ENCODE data around the gene DNER. TPM values are rescaled to one million over a fixed set of nuclear protein-coding genes. Genes with fewer than 3 reads are reported as not detected.
"Not testable (repeated sequence)": the region's sequence is repeated elsewhere in the genome, so short reads cannot be mapped to it uniquely, and the experiment has no call there.

The DNER gene
- polyA plus RNA-seq, 3 donors = 0.12 to 0.20 (median 0.16) TPM

DNA sequence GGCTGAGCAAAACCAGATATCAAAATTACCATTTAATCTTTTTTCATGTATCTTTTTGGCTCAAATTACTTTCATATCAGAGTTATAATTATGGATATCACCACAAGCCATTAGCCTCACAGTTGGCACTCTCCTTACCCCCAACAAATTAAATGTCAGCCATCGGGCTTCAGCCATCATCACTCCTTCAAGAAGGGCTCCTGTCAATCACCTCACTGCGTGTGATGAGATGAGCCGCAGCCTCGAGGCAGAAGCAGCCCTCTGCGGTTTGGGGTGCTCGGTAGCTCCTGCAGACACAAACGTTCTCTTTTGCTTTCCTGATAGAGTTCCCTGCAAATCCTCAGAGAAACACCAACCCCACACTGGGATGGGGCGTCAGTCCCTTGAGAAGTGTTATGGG is 94.1 kb downstream of the DNER start:
- H3K4me1 Mint-ChIP-seq = no peaks in the 10 kb centered on the region
- H3K27me3 Mint-ChIP-seq (ENCODE audit: low read depth in 3 of 3) = peaks cover 0 to 5% (median 1%) of the 10 kb centered on the region in 3 donors
- WGBS (ENCODE audit: insufficient coverage) = no CpG with 5 or more reads among the region's 8 CpGs
- TF ChIP-seq, protein P1, sequence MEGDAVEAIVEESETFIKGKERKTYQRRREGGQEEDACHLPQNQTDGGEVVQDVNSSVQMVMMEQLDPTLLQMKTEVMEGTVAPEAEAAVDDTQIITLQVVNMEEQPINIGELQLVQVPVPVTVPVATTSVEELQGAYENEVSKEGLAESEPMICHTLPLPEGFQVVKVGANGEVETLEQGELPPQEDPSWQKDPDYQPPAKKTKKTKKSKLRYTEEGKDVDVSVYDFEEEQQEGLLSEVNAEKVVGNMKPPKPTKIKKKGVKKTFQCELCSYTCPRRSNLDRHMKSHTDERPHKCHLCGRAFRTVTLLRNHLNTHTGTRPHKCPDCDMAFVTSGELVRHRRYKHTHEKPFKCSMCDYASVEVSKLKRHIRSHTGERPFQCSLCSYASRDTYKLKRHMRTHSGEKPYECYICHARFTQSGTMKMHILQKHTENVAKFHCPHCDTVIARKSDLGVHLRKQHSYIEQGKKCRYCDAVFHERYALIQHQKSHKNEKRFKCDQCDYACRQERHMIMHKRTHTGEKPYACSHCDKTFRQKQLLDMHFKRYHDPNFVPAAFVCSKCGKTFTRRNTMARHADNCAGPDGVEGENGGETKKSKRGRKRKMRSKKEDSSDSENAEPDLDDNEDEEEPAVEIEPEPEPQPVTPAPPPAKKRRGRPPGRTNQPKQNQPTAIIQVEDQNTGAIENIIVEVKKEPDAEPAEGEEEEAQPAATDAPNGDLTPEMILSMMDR (IDR thresholded peaks at IDR 0.05) = no peak
- Histone ChIP-seq H3K9ac (ENCODE audit: insufficient read depth, low read length, poor library complexity, severe bottlenecking) (no peak overlapping the region), H3K4me2 (replicated peaks; ENCODE audit: extremely low read depth, low read length, poor library complexity, severe bottlenecking) (no peak overlapping the region), H3K36me3 (replicated peaks in 1 of 2; ENCODE audit: control insufficient read depth in 1 of 2, insufficient read depth in 2 of 2, low read length in 2 of 2) (no peaks in the 10 kb centered on the region), H3K27me3 (ENCODE audit: control insufficient read depth in 2 of 2, insufficient read depth in 2 of 2, low read length in 2 of 2) (no peaks in the 10 kb centered on the region), H3K9me3 (replicated peaks in 1 of 2; ENCODE audit: control insufficient read depth in 1 of 2, insufficient read depth in 1 of 2, low read length in 2 of 2) (no peaks in the 10 kb centered on the region), H3K4me1 (ENCODE audit: control insufficient read depth in 1 of 2, insufficient read depth in 2 of 2, low read length in 2 of 2) (no peaks in the 10 kb centered on the region), H4K20me1 (ENCODE audit: insufficient read depth, low read length) (no peaks in the 10 kb centered on the region), H3K79me2 (ENCODE audit: insufficient read depth, low read length) (no peaks in the 10 kb centered on the region), H2AFZ (ENCODE audit: insufficient read depth, low read depth, low read length, poor library complexity, severe bottlenecking) (no peak overlapping the region), H3K27ac (ENCODE audit: low read depth in 1 of 2, low read length in 2 of 2) (no peak overlapping the region), H3K4me3 (replicated peaks in 1 of 3; ENCODE audit: low read depth in 2 of 3, low read length in 3 of 3) (no peak overlapping the region)
- no peaks in the 10 kb centered on the region for H3K36me3 Mint-ChIP-seq
- no peak for DNase-seq
- peaks cover 0 to 16% (median 5%) of the 10 kb centered on the region in 7 donors for H3K9me3 Mint-ChIP-seq
- intact Hi-C loops (cut with micrococcal nuclease) = no loop called here
- no peak overlapping the region for H3K4me3 Mint-ChIP-seq
- no peak overlapping the region for H3K27ac Mint-ChIP-seq

DNA sequence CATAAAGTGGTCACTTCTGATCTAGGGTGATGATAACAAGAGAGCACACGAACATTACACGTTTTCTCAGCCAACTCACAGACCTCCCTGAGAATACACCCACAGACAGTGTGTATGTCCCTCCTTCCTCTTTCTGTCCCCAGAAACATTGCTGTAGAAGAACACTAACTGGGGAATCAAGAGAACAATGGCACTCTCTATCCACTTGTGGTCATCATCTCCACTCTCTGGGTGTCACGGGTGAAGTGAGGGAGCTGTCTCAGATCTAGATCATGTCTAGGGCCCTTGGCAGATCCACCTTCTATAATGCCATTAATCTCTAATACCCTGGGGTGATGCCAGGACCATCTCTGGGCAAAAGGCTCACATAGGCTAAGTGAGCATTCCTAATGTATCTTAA is 97.9 kb downstream of the DNER start:
- H3K4me1 Mint-ChIP-seq = no peaks in the 10 kb centered on the region
- no peak overlapping the region for H3K9ac ChIP-seq (ENCODE audit: insufficient read depth, low read length, poor library complexity, severe bottlenecking)
- WGBS (ENCODE audit: insufficient coverage) = no CpG with 5 or more reads among the region's 3 CpGs
- no peak overlapping the region for H2AFZ ChIP-seq (ENCODE audit: insufficient read depth, low read depth, low read length, poor library complexity, severe bottlenecking)
- peaks cover 0 to 5% (median 0%) of the 10 kb centered on the region in 3 donors for H3K27me3 Mint-ChIP-seq (ENCODE audit: low read depth in 3 of 3)
- H3K27me3 ChIP-seq (ENCODE audit: control insufficient read depth in 2 of 2, insufficient read depth in 2 of 2, low read length in 2 of 2) = no peaks in the 10 kb centered on the region
- no peak overlapping the region for H3K4me3 ChIP-seq (replicated peaks in 1 of 3; ENCODE audit: low read depth in 2 of 3, low read length in 3 of 3)
- no peak overlapping the region for H3K4me2 ChIP-seq (replicated peaks; ENCODE audit: extremely low read depth, low read length, poor library complexity, severe bottlenecking)
- intact Hi-C loops (cut with micrococcal nuclease) = no loop called here
- no peaks in the 10 kb centered on the region for H4K20me1 ChIP-seq (ENCODE audit: insufficient read depth, low read length)
- H3K27ac Mint-ChIP-seq = no peak overlapping the region
- no peak overlapping the region for H3K27ac ChIP-seq (ENCODE audit: low read depth in 1 of 2, low read length in 2 of 2)
- no peaks in the 10 kb centered on the region for H3K9me3 ChIP-seq (replicated peaks in 1 of 2; ENCODE audit: control insufficient read depth in 1 of 2, insufficient read depth in 1 of 2, low read length in 2 of 2)
- H3K36me3 ChIP-seq (replicated peaks in 1 of 2; ENCODE audit: control insufficient read depth in 1 of 2, insufficient read depth in 2 of 2, low read length in 2 of 2) = no peaks in the 10 kb centered on the region
- H3K79me2 ChIP-seq (ENCODE audit: insufficient read depth, low read length) = no peaks in the 10 kb centered on the region
- DNase-seq = no peak
- no peak overlapping the region for H3K4me3 Mint-ChIP-seq
- H3K36me3 Mint-ChIP-seq = no peaks in the 10 kb centered on the region
- peaks cover 0 to 7% (median 3%) of the 10 kb centered on the region in 7 donors for H3K9me3 Mint-ChIP-seq
- TF ChIP-seq, protein P1 (IDR thresholded peaks at IDR 0.05) = no peak
- no peaks in the 10 kb centered on the region for H3K4me1 ChIP-seq (ENCODE audit: control insufficient read depth in 1 of 2, insufficient read depth in 2 of 2, low read length in 2 of 2)

DNA sequence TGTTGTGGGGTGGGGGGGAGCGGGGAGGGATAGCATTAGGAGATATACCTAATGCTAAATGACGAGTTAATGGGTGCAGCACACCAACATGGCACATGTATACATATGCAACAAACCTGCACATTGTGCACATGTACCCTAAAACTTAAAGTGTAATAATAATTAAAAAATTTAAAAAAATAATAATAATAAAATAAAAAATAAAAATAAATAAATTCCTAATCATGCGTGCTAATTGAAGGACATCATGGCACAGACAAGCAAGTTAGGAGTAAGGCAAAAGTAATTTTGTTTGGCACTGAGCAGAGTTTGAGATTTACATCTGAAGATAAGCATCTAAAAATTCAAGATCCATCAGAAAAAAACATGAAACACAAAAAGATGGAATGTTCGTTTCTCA is 100.3 kb downstream of the DNER start:
- intact Hi-C loops (cut with micrococcal nuclease); H3K27ac ChIP-seq (ENCODE audit: low read depth in 1 of 2, low read length in 2 of 2); H3K27ac Mint-ChIP-seq; H4K20me1 ChIP-seq (ENCODE audit: insufficient read depth, low read length); H3K27me3 ChIP-seq (ENCODE audit: control insufficient read depth in 2 of 2, insufficient read depth in 2 of 2, low read length in 2 of 2); H3K4me1 Mint-ChIP-seq; H3K79me2 ChIP-seq (ENCODE audit: insufficient read depth, low read length); H3K27me3 Mint-ChIP-seq (ENCODE audit: low read depth in 3 of 3); H3K9me3 ChIP-seq (replicated peaks in 1 of 2; ENCODE audit: control insufficient read depth in 1 of 2, insufficient read depth in 1 of 2, low read length in 2 of 2); H3K36me3 Mint-ChIP-seq; H3K4me1 ChIP-seq (ENCODE audit: control insufficient read depth in 1 of 2, insufficient read depth in 2 of 2, low read length in 2 of 2); H3K9me3 Mint-ChIP-seq; H3K4me3 Mint-ChIP-seq; DNase-seq; H3K4me2 ChIP-seq (replicated peaks; ENCODE audit: extremely low read depth, low read length, poor library complexity, severe bottlenecking); H3K36me3 ChIP-seq (replicated peaks in 1 of 2; ENCODE audit: control insufficient read depth in 1 of 2, insufficient read depth in 2 of 2, low read length in 2 of 2); H3K4me3 ChIP-seq (replicated peaks in 1 of 3; ENCODE audit: low read depth in 2 of 3, low read length in 3 of 3); H2AFZ ChIP-seq (ENCODE audit: insufficient read depth, low read depth, low read length, poor library complexity, severe bottlenecking); H3K9ac ChIP-seq (ENCODE audit: insufficient read depth, low read length, poor library complexity, severe bottlenecking): not testable (repeated sequence)
- no CpG with 5 or more reads among the region's 4 CpGs for WGBS (ENCODE audit: insufficient coverage)
